ENCODE results near the gene KRTAP4-3. TPM values are rescaled to one million over a fixed set of nuclear protein-coding genes. Genes with fewer than 3 reads are reported as not detected.

Gene KRTAP4-3
- total RNA-seq, 1 experiment from 2014 or later, result not detected

DNA sequence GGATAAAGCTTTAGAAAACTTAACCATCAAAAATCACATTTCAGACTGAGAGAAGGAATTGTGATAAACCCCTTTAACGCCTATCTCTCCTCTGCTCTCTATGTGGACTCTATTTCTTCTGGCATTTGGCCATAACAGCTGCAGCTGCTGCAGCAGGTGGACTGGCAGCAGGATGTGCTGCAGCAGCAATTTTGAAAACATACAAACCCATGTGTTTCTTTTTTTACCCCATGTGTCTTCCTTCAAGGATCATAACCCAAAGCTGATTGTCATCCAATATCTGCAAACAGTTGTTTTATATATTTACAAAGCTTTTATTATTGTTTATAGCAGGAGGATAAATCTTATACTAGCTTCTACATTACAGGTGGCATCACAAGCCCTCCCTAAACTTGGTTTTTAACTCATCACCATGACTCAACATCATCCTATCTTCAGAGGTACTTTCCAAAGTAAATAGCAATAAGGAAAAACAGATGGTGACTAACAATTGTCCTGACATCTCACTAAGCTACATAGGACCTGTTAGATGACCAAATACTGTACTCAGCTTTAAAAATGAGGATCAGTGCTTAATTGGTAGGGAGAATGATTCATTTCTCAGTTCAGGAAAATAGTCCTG lies 43.9 kb upstream of the KRTAP4-3 start:
- TF ChIP-seq, protein P1, sequence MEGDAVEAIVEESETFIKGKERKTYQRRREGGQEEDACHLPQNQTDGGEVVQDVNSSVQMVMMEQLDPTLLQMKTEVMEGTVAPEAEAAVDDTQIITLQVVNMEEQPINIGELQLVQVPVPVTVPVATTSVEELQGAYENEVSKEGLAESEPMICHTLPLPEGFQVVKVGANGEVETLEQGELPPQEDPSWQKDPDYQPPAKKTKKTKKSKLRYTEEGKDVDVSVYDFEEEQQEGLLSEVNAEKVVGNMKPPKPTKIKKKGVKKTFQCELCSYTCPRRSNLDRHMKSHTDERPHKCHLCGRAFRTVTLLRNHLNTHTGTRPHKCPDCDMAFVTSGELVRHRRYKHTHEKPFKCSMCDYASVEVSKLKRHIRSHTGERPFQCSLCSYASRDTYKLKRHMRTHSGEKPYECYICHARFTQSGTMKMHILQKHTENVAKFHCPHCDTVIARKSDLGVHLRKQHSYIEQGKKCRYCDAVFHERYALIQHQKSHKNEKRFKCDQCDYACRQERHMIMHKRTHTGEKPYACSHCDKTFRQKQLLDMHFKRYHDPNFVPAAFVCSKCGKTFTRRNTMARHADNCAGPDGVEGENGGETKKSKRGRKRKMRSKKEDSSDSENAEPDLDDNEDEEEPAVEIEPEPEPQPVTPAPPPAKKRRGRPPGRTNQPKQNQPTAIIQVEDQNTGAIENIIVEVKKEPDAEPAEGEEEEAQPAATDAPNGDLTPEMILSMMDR (conservative IDR thresholded peaks at IDR 0.05), result no peak
- Histone ChIP-seq H4K91ac (ENCODE audit: insufficient read length, low read depth, low read length) (no peak overlapping the region), H3K27ac (ENCODE audit: insufficient read length, low read depth, low read length) (no peak overlapping the region), H2BK120ac (ENCODE audit: low read depth, low read length, poor library complexity, severe bottlenecking) (no peak overlapping the region), H3K4me1 (ENCODE audit: insufficient read depth, low read length) (no peaks in the 10 kb centered on the region), H3K79me2 (ENCODE audit: insufficient read depth, low read length) (no peaks in the 10 kb centered on the region), H2BK12ac (ENCODE audit: insufficient read length, low read depth, low read length) (no peak overlapping the region), H3T11ph (ENCODE audit: low read length) (no peak overlapping the region), H3K9me3 (ENCODE audit: control insufficient read depth, low read depth, low read length) (no peaks in the 10 kb centered on the region), H3K4ac (ENCODE audit: low read depth, low read length) (no peak overlapping the region), H4K8ac (replicated peaks; ENCODE audit: insufficient read length, low read depth, low read length) (no peak overlapping the region), H3K27me3 (ENCODE audit: insufficient read depth, low read length) (no peaks in the 10 kb centered on the region), H3K9ac (ENCODE audit: extremely low read depth, insufficient read length, low read length) (no peak overlapping the region), H3K4me2 (ENCODE audit: insufficient read depth, insufficient read length, low read length) (no peak overlapping the region), H3K14ac (ENCODE audit: insufficient read depth, low read length) (no peak overlapping the region), H4K20me1 (ENCODE audit: control insufficient read depth, insufficient read depth, insufficient read length) (no peaks in the 10 kb centered on the region), H3K23me2 (ENCODE audit: insufficient read length, low read depth, low read length, poor library complexity, severe bottlenecking) (no peaks in the 10 kb centered on the region), H2AFZ (ENCODE audit: low read length) (no peak overlapping the region), H2AK5ac (ENCODE audit: insufficient read length, low read length) (no peak overlapping the region), H2BK15ac (ENCODE audit: low read depth, low read length) (no peak overlapping the region), H3K23ac (ENCODE audit: insufficient read length, low read depth, low read length) (no peak overlapping the region), H2BK20ac (ENCODE audit: low read depth, low read length, poor library complexity, severe bottlenecking) (no peak overlapping the region), H4K5ac (ENCODE audit: insufficient read length, low read depth, low read length) (no peak overlapping the region), H3K56ac (ENCODE audit: insufficient read length, low read depth, low read length) (no peak overlapping the region), H3K79me1 (ENCODE audit: insufficient read depth, low read depth, low read length, poor library complexity, severe bottlenecking) (no peaks in the 10 kb centered on the region), H3K18ac (ENCODE audit: insufficient read length, low read depth, low read length) (no peak overlapping the region), H2BK5ac (ENCODE audit: insufficient read length, low read length) (no peak overlapping the region)
- no peak overlapping the region for H3K27ac Mint-ChIP-seq
- H3K27me3 Mint-ChIP-seq (ENCODE audit: low read depth), result peaks cover under 1% of the 10 kb centered on the region; the same call in 1 of the 2 replicates
- no peak for DNase-seq
- H3K4me3 Mint-ChIP-seq, result no peak overlapping the region
- peaks cover 12 to 14% of the 10 kb centered on the region in 2 experiments for H3K9me3 Mint-ChIP-seq
- H3K4me1 Mint-ChIP-seq, result peaks cover 0 to 2% of the 10 kb centered on the region in 2 experiments; a peak in 1 of 4 replicates
- H3K36me3 Mint-ChIP-seq (ENCODE audit: insufficient read depth in 1 of 3, low read depth in 3 of 3), result peaks cover 0 to 13% (median 0%) of the 10 kb centered on the region in 3 experiments; a peak in 4 of 7 replicates
- no CpG with 5 or more reads among the region's 1 CpG for WGBS (ENCODE audit: extremely low coverage, insufficient read length, low lambda C conversion rate)
